ENCODE measurements around the gene NOC2L.

DNA sequence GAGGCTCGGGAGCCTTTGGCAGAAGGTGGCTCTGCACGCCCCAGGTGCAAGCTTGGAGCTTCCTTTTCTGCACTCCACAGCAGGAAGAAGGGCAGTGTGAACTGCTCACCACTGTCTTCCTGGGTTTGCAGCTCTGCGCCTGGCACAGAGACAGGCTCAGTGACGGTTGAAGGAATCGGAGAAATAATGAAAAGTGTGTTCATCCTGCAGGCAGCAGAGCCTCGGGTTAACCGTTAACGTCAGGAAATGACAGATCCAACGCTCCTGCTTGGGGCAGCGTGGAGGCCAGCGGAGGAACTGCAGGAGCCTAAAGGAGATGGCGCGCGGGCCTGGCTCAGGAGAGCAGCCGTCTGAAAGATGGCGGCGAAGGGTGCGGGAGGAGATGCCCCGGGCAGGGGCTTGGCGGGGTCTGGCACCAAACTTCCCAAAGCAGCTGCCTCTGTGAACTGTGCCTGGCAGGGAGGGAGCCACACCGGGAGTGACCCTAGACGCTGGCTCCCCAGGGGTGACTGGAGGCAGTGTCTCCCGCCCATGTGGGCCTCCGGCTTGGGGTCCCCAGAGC lies 46.2 kb downstream of the NOC2L start:
- TF ChIP-seq, protein P1, sequence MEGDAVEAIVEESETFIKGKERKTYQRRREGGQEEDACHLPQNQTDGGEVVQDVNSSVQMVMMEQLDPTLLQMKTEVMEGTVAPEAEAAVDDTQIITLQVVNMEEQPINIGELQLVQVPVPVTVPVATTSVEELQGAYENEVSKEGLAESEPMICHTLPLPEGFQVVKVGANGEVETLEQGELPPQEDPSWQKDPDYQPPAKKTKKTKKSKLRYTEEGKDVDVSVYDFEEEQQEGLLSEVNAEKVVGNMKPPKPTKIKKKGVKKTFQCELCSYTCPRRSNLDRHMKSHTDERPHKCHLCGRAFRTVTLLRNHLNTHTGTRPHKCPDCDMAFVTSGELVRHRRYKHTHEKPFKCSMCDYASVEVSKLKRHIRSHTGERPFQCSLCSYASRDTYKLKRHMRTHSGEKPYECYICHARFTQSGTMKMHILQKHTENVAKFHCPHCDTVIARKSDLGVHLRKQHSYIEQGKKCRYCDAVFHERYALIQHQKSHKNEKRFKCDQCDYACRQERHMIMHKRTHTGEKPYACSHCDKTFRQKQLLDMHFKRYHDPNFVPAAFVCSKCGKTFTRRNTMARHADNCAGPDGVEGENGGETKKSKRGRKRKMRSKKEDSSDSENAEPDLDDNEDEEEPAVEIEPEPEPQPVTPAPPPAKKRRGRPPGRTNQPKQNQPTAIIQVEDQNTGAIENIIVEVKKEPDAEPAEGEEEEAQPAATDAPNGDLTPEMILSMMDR (optimal IDR thresholded peaks at IDR 0.05 in 1 of 3, IDR thresholded peaks at IDR 0.05 in 1 of 3, conservative IDR thresholded peaks at IDR 0.05 in 1 of 3; ENCODE audit: extremely low read depth in 1 of 3, insufficient read depth in 2 of 3, low read length in 3 of 3): peak; percentile 30 to 64 (median 32)
- TF ChIP-seq EZH2 (IDR thresholded peaks at IDR 0.05; ENCODE audit: low read length): no peak

Measured in keratinocyte (primary cell).